K562 (cell line): Measurements from ENCODE around the gene TMCC1. TPM values are rescaled to one million over a fixed set of nuclear protein-coding genes. Genes with fewer than 3 reads are reported as not detected.

Source experiments
- ATAC-seq: fragments of 200-7000 bp; cut with Tn5 transposase; 3 replicates; pipeline ENCODE4 v1.9.1; 2020; ENCODE audit warnings: moderate library complexity
- BruUV-seq: library from RNA; stranded (reverse); fragments of 400-500 nt; replicated peaks from 2 replicates; lab custom pipeline; 2021; lab: Mats Ljungman, UMichigan
- CTCF ChIA-PET: fragments of 300-600 bp; formaldehyde crosslinking; extraction: SDS; loops from one replicate; lab custom pipeline; 2021; ENCODE audit warnings: low intra/inter-chr PET ratio; lab: Yijun Ruan, JAX
- POLR2A ChIA-PET: fragments of 300-600, 350-650 bp; sonication (Branson Sonifier 250); formaldehyde crosslinking; extraction: SDS; loops from one replicate; lab custom pipeline; 2021; ENCODE audit warnings: antibody characterized with exemption, inconsistent platforms; lab: Yijun Ruan, JAX
- DNase-seq, 4 experiments: peaks; one replicate each; pipeline versions ENCODE4 v3.0.0 to v3.0.0-alpha.2; 2011 to 2018; ENCODE audit warnings: low spot score in 3 of 4, mixed read lengths in 3 of 4; ENCODE audit errors: extremely low read depth in 1 of 4
- FAIRE-seq: peaks from 2 replicates; lab custom pipeline; 2011; peaks lifted over from hg19 to GRCh38; lab: Jason Lieb, UNC
- H2AFZ ChIP-seq: 2 replicates; pipeline ENCODE4 v1.6.0; 2011; ENCODE audit warnings: low read depth, low read length, control low read depth, inconsistent platforms
- H3K27ac ChIP-seq: fragments of 200-600 bp; 3 replicates; pipeline ENCODE4 v1.8.0; 2011; ENCODE audit warnings: low read depth, mild to moderate bottlenecking, control low read depth, inconsistent platforms, low read length, moderate library complexity, mixed read lengths; ENCODE audit errors: extremely low read depth
- H3K27me3 ChIP-seq, 2 experiments: fragments of 300-600 bp in 1 of 2; 2 replicates in 1 of 2; 3 replicates in 1 of 2; pipeline versions ENCODE4 v1.6.0 to v1.8.0; 2011; ENCODE audit warnings: inconsistent platforms in 2 of 2, low read length in 2 of 2, mild to moderate bottlenecking in 1 of 2, mixed read lengths in 1 of 2, moderate library complexity in 1 of 2; ENCODE audit not compliant: control insufficient read depth in 2 of 2, insufficient read depth in 2 of 2
- H3K36me3 ChIP-seq: fragments of 300-600 bp; 3 replicates; pipeline ENCODE4 v1.8.0; 2011; ENCODE audit warnings: mild to moderate bottlenecking, low read length, inconsistent platforms; ENCODE audit not compliant: control insufficient read depth, insufficient read depth
- H3K4me1 ChIP-seq, 2 experiments: fragments of 200-600 bp in 1 of 2; replicated peaks in 1 of 2; 2 replicates in 1 of 2; 3 replicates in 1 of 2; pipeline versions ENCODE4 v1.5.1 to v1.8.0; 2011; ENCODE audit warnings: inconsistent platforms in 2 of 2, low read length in 2 of 2, mild to moderate bottlenecking in 1 of 2, mixed read lengths in 1 of 2, moderate library complexity in 1 of 2; ENCODE audit not compliant: control insufficient read depth in 2 of 2, insufficient read depth in 2 of 2
- H3K4me2 ChIP-seq: 2 replicates; pipeline ENCODE4 v1.6.1; 2011; ENCODE audit warnings: low read length, control low read depth, inconsistent platforms, mixed read lengths; ENCODE audit not compliant: insufficient read depth
- H3K4me3 ChIP-seq: fragments of 200-600 bp; sonication (generic), shearing (Covaris generic); 2 replicates; pipeline ENCODE4 v1.5.1; 2016; ENCODE audit warnings: control low read depth, inconsistent platforms
- H3K79me2 ChIP-seq: fragments of 200-600 bp; 3 replicates; pipeline ENCODE4 v1.8.0; 2011; ENCODE audit warnings: low read length, inconsistent platforms; ENCODE audit not compliant: control insufficient read depth, insufficient read depth
- H3K9ac ChIP-seq, 2 experiments: 2 replicates each; pipeline versions ENCODE4 v1.6.0 to v1.6.1; 2011; ENCODE audit warnings: low read depth in 2 of 2, low read length in 2 of 2, control low read depth in 1 of 2, inconsistent platforms in 1 of 2, mild to moderate bottlenecking in 1 of 2, mixed read lengths in 1 of 2; ENCODE audit not compliant: insufficient read depth in 1 of 2
- H3K9me1 ChIP-seq: one replicate; pipeline ENCODE4 v1.6.0; 2011; ENCODE audit warnings: inconsistent platforms, mild to moderate bottlenecking, low read length, moderate library complexity; ENCODE audit not compliant: control insufficient read depth, insufficient read depth
- H3K9me3 ChIP-seq: replicated peaks from 2 replicates; pipeline ENCODE4 v1.5.1; 2011; ENCODE audit warnings: low read depth, low read length, inconsistent platforms; ENCODE audit not compliant: control insufficient read depth, insufficient read depth
- H4K20me1 ChIP-seq: replicated peaks from 2 replicates; pipeline ENCODE4 v1.6.1; 2011; ENCODE audit warnings: low read length, inconsistent platforms, mixed read lengths; ENCODE audit not compliant: control insufficient read depth, insufficient read depth
- CEBPB ChIP-seq: fragments of 450-650 bp; IDR thresholded peaks from 2 replicates; pipeline ENCODE4 v1.6.1; 2016; ENCODE audit warnings: missing genetic modification characterization, missing compliant biosample characterization
- CTCF ChIP-seq, 3 experiments: IDR thresholded peaks in 2 of 3; conservative IDR thresholded peaks in 1 of 3; 2 replicates each; pipeline ENCODE4 v1.5.1; 2011 to 2012; ENCODE audit warnings: low read length in 3 of 3, mild to moderate bottlenecking in 3 of 3, control low read depth in 2 of 3, improper control_type of control experiment in 1 of 3, inconsistent platforms in 1 of 3, low read depth in 1 of 3, mixed read lengths in 1 of 3, moderate library complexity in 1 of 3; ENCODE audit not compliant: insufficient read depth in 2 of 3
- GATAD2A ChIP-seq: fragments of 450-650 bp; IDR thresholded peaks from 2 replicates; pipeline ENCODE4 v1.6.1; 2017
- HDAC1 ChIP-seq, 2 experiments: fragments of 450-650 bp; IDR thresholded peaks; 2 replicates each; pipeline ENCODE4 v1.6.1; 2016 to 2017; ENCODE audit warnings: inconsistent platforms in 1 of 2, mild to moderate bottlenecking in 1 of 2, moderate library complexity in 1 of 2
- MAFG ChIP-seq: fragments of 450-650 bp; conservative IDR thresholded peaks from 2 replicates; pipeline ENCODE4 v1.6.1; 2016; ENCODE audit warnings: missing genetic modification characterization, missing compliant biosample characterization
- NFIX ChIP-seq: fragments of 250-450 bp; sonication (Bioruptor Pico); IDR thresholded peaks from 2 replicates; pipeline ENCODE4 v1.4.0; 2020; ENCODE audit warnings: low read depth, mild to moderate bottlenecking, moderate library complexity
- SMC3 ChIP-seq: conservative IDR thresholded peaks from 2 replicates; pipeline ENCODE4 v1.6.1; 2011; ENCODE audit warnings: low read depth, low read length, improper control_type of control experiment; ENCODE audit not compliant: insufficient read depth
- WHSC1 ChIP-seq: IDR thresholded peaks from one replicate; pipeline ENCODE4 v1.6.1; 2012; ENCODE audit warnings: low read length, control low read depth, inconsistent platforms
- XRCC3 ChIP-seq: fragments of 450-650 bp; IDR thresholded peaks from 2 replicates; pipeline ENCODE4 v1.6.1; 2017; ENCODE audit warnings: mild to moderate bottlenecking, moderate library complexity
- ZNF316 ChIP-seq: fragments of 450-650 bp; IDR thresholded peaks from 2 replicates; pipeline ENCODE4 v1.6.1; 2016
- WGBS: fragments of 100-300 bp; shearing (Covaris generic); methylation state at CpG from one replicate; pipeline ENCODE4 v1.1.6; 2016; ENCODE audit warnings: low coverage, mixed read lengths; ENCODE audit not compliant: insufficient coverage; ENCODE audit errors: missing lambda C conversion rate; 5-methylcytosine and 5-hydroxymethylcytosine counted together
- in situ Hi-C: fragments of 300-500 bp; cut with MboI; formaldehyde crosslinking; loops from 4 replicates; pipeline ENCODE4 v1.15.0; 2018; ENCODE audit warnings: inconsistent platforms, mixed read lengths
- intact Hi-C: fragments of 100-400 bp; cut with micrococcal nuclease; formaldehyde crosslinking; loops from 2 replicates; pipeline ENCODE4 v1.14.2; 2022
- polyA plus RNA-seq, 8 experiments: library from polyadenylated mRNA; depleted of rRNA in 4 of 8; stranded (reverse) in 5 of 8; unstranded in 3 of 8; fragments of >200 nt; fragmentation: Nextera tagmentation in 2 of 8; fragmentation: Illumina TruSeq in 1 of 8; extraction: Ambion mirVana in 2 of 8; extraction: Trizol in 1 of 8; gene quantifications; 2 replicates each; pipeline versions ENCODE4 v1.2.1 to v1.2.3, GENCODE V29; 2011 to 2014; ENCODE audit warnings: inconsistent platforms in 1 of 8, missing spikeins in 1 of 8
- total RNA-seq, 7 experiments: library from RNA; depleted of rRNA in 6 of 7; stranded (reverse); fragments of >200 nt in 6 of 7; fragmentation: Illumina TruSeq in 2 of 7; extraction: Trizol in 2 of 7; gene quantifications; 2 replicates each; pipeline versions ENCODE4 v1.2.1 to v1.2.3, GENCODE V29; 2011 to 2021; ENCODE audit warnings: low replicate concordance in 1 of 7

The TMCC1 gene
- total and polyA plus RNA-seq, 9 of the 15 experiments (the other 6 are each of a cell fraction or from before 2014, with no cell fraction given), result 0.89 to 8.7 (median 4.0) TPM

- Histone ChIP-seq H3K9me3 (no peaks in the 10 kb centered on the region), H3K27me3 (no peaks in the 10 kb centered on the region), H3K9me1 (no peaks in the 10 kb centered on the region), H3K79me2 (no peaks in the 10 kb centered on the region), H3K4me2 (no peak overlapping the region), H4K20me1 (no peaks in the 10 kb centered on the region), H3K36me3 (no peaks in the 10 kb centered on the region), H2AFZ (no peak overlapping the region), H3K4me1 (peaks cover 0 to 4% of the 10 kb centered on the region in 2 experiments; a peak in 3 of 5 replicates), H3K9ac (no peak overlapping the region), H3K4me3 (no peak overlapping the region), H3K27ac (no peak overlapping the region)
- FAIRE-seq (no peak), ATAC-seq (no peak), DNase-seq (no peak)
- CTCF ChIA-PET, result no interaction called here
- in situ Hi-C loops, result loop anchor here (5.0 to 10.0 kb wide), 2 partner anchors 103 to 349 kb away; no protein-coding TSS in a partner anchor
- 100% methylated on average over 1 of the region's 1 CpG for WGBS
- POLR2A ChIA-PET, result no interaction called here
- TF ChIP-seq ZNF316, result peak; percentile 17; the same call in 1 of the 2 replicates
- no peak for TF ChIP-seq MAFG (tag)
- TF ChIP-seq NFIX, result no peak
- TF ChIP-seq WHSC1, result no peak
- no peak for TF ChIP-seq HDAC1 (IDR thresholded peaks at IDR 0.05)
- TF ChIP-seq CEBPB (tag), result 0 out of 2 replicates have a peak, but pooled peaks have one; percentile 11
- no TSS peak for BruUV-seq
- intact Hi-C loops, result no loop called here
Measured at GRCh38 chr3:129831503-129831902, 62.0 kb downstream of the TMCC1 start.

- peak; percentile 83 for FAIRE-seq
- DNase-seq, result peak in 3 of 4 experiments; percentile 10 to 67 (median 23)
- TF ChIP-seq XRCC3 (no peak), CTCF (IDR thresholded peaks at IDR 0.05 in 2 of 3, conservative IDR thresholded peaks at IDR 0.05 in 1 of 3; ENCODE audit: insufficient read depth in 2 of 3, low read depth in 1 of 3, low read length in 3 of 3) (peak; percentile 55 to 78 (median 58)), SMC3 (peak; percentile 50; the same call in 1 of the 2 replicates), GATAD2A (no peak)
Measured at GRCh38 chr3:129829640-129830039, 63.9 kb downstream of the TMCC1 start.

More at GRCh38 chr3:129829640-129830039, 63.9 kb downstream of the TMCC1 start:
- no TSS peak for BruUV-seq
- no peaks in the 10 kb centered on the region for H3K27me3 ChIP-seq
- H3K27ac ChIP-seq, result no peak overlapping the region
- no peaks in the 10 kb centered on the region for H3K9me1 ChIP-seq
- H3K4me1 ChIP-seq, result peaks cover 0 to 4% of the 10 kb centered on the region in 2 experiments; a peak in 3 of 5 replicates
- no peaks in the 10 kb centered on the region for H3K9me3 ChIP-seq
- no peak overlapping the region for H3K4me2 ChIP-seq
- H3K36me3 ChIP-seq, result no peaks in the 10 kb centered on the region
- H4K20me1 ChIP-seq, result no peaks in the 10 kb centered on the region
- intact Hi-C loops (loop anchor here (1.0 to 5.0 kb wide), 2 partner anchors 108 to 201 kb away; no protein-coding TSS in a partner anchor), in situ Hi-C loops (loop anchor here (5.0 to 10.0 kb wide), 2 partner anchors 105 to 347 kb away; no protein-coding TSS in a partner anchor)
- H2AFZ ChIP-seq, result no peak overlapping the region
- peak; percentile 85 for ATAC-seq
- H3K9ac ChIP-seq, result no peak overlapping the region
- no peak overlapping the region for H3K4me3 ChIP-seq
- H3K79me2 ChIP-seq, result no peaks in the 10 kb centered on the region
- CTCF ChIA-PET, result interaction anchor here (0.7 to 4.2 kb wide), 5 partner anchors 160 to 340 kb away, joined by 3 to 54 read pairs (median 6); no protein-coding TSS in a partner anchor
- POLR2A ChIA-PET, result interaction anchor here (0.6 to 1.0 kb wide), 3 partner anchors 9 to 394 kb away, joined by 3 read pairs; no protein-coding TSS in a partner anchor
